Thyroid gland (tissue), 4 donors: ENCODE data around the gene LSS. TPM values are rescaled to one million over a fixed set of nuclear protein-coding genes. Genes with fewer than 3 reads are reported as not detected.
"Not testable (repeated sequence)": the region's sequence is repeated elsewhere in the genome, so short reads cannot be mapped to it uniquely, and the experiment has no call there.

ENCODE experiments used
- DNase-seq, 2 donors: peaks; one replicate each; pipeline ENCODE4 v3.0.0-alpha.2; 2019
- H3K27ac ChIP-seq, 3 donors: fragments of 200-600 bp; sonication (generic); 1 replicate in 2 of 3; 2 replicates in 1 of 3; pipeline ENCODE4 v1.5.1; 2016 to 2019; ENCODE audit warnings: mild to moderate bottlenecking in 1 of 3, moderate library complexity in 1 of 3
- H3K27me3 ChIP-seq: fragments of 200-600 bp; sonication (generic); one replicate; pipeline ENCODE4 v1.5.1; 2019
- H3K36me3 ChIP-seq, 2 donors: fragments of 200-600 bp; sonication (generic); one replicate each; pipeline ENCODE4 v1.5.1; 2016 to 2019
- H3K4me1 ChIP-seq, 2 donors: fragments of 200-600 bp; sonication (generic); one replicate each; pipeline ENCODE4 v1.5.1; 2017 to 2019
- H3K4me3 ChIP-seq, 3 donors: fragments of 200-600 bp; sonication (generic); replicated peaks in 1 of 3; 1 replicate in 2 of 3; 2 replicates in 1 of 3; pipeline ENCODE4 v1.5.1; 2016; ENCODE audit warnings: mild to moderate bottlenecking in 1 of 3
- H3K9me3 ChIP-seq: fragments of 200-600 bp; sonication (generic); one replicate; pipeline ENCODE4 v1.5.1; 2017
- POLR2A ChIP-seq, 2 donors: fragments of 450-650 bp; IDR thresholded peaks; one replicate each; pipeline ENCODE4 v1.6.1; 2017; ENCODE audit warnings: antibody characterized with exemption in 2 of 2, mild to moderate bottlenecking in 2 of 2, moderate library complexity in 1 of 2
- WGBS, 2 donors: methylation state at CpG; one replicate each; pipeline ENCODE4 v1.1.5; 2017; 5-methylcytosine and 5-hydroxymethylcytosine counted together
- intact Hi-C: fragments of 100-400 bp; cut with DNase I; formaldehyde crosslinking; loops from one replicate; pipeline ENCODE4 v1.15.1; 2023
- total RNA-seq, 4 donors: library from RNA; depleted of rRNA; stranded (reverse); fragments of >200 nt; gene quantifications; one replicate each; pipeline ENCODE4 v1.2.3, GENCODE V29; 2016
- TF ChIP-seq, protein P1 (sequence below), 6 experiments: fragments of 200-600 bp in 3 of 6; fragments of 450-650 bp in 3 of 6; sonication (generic) in 3 of 6; IDR thresholded peaks; one replicate each; pipeline ENCODE4 v1.5.1; 2016 to 2019; ENCODE audit warnings: antibody characterized with exemption in 6 of 6, mild to moderate bottlenecking in 2 of 6, inconsistent platforms in 1 of 6, moderate library complexity in 1 of 6

LSS gene
- total RNA-seq, 4 donors from 2014 or later = 31.4 to 57.7 (median 42.0) TPM

DNA sequence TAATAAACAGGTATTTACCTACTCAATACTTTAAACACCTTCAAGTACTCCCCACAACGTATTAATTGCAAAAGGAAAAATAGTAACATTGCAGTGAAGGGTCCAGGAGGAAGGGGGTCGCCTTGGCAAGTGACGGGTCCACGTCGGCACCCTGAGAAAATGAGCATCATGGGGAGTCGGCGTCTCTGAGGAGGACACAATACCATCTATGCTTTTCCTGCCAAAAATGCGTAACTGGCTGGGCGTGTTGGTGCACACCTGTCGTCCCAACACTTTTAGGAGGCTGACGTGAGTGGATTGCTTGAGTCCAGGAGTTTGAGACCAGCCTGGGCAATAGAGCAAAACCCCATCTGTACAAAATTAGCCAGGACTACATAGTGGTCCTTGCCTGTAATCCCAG, 80.5 kb downstream of the LSS start:
- intact Hi-C loops = no loop called here
- Histone ChIP-seq H3K9me3 (no peaks in the 10 kb centered on the region), H3K4me1 (peaks cover 4 to 5% of the 10 kb centered on the region in 2 donors), H3K27ac (no peak overlapping the region), H3K36me3 (no peaks in the 10 kb centered on the region), H3K27me3 (no peaks in the 10 kb centered on the region), H3K4me3 (no peak overlapping the region)
- DNase-seq = no peak
- TF ChIP-seq, protein P1, sequence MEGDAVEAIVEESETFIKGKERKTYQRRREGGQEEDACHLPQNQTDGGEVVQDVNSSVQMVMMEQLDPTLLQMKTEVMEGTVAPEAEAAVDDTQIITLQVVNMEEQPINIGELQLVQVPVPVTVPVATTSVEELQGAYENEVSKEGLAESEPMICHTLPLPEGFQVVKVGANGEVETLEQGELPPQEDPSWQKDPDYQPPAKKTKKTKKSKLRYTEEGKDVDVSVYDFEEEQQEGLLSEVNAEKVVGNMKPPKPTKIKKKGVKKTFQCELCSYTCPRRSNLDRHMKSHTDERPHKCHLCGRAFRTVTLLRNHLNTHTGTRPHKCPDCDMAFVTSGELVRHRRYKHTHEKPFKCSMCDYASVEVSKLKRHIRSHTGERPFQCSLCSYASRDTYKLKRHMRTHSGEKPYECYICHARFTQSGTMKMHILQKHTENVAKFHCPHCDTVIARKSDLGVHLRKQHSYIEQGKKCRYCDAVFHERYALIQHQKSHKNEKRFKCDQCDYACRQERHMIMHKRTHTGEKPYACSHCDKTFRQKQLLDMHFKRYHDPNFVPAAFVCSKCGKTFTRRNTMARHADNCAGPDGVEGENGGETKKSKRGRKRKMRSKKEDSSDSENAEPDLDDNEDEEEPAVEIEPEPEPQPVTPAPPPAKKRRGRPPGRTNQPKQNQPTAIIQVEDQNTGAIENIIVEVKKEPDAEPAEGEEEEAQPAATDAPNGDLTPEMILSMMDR (IDR thresholded peaks at IDR 0.05) = no peak
- no peak for TF ChIP-seq POLR2A (IDR thresholded peaks at IDR 0.05)
- 92 to 96% methylated on average over 11 of the region's 11 CpGs for WGBS, 2 donors

DNA sequence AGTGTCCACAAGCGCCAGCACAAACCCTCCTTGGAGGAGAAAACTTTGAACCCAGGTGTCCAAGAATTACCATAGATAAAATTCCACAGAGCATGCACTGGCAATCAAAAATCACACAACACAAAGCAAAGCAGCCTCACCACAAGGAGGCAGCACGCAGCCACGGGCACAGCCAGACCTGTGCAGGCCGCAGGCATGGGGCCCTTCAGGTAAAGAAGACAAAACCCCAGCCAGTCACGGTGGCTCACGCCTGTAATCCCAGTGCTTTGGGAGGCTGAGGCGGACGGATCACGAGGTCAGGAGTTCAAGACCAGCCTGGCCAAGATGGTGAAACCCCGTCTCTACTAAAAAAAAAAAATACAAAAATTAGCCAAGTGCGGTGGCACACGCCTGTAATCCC, 81.1 kb downstream of the LSS start:
- TF ChIP-seq, protein P1 (IDR thresholded peaks at IDR 0.05) = peak in 1 of 6 experiments; percentile 19
- 75 to 82% methylated on average over 9 to 12 of the region's 12 CpGs for WGBS, 2 donors
- H3K36me3 ChIP-seq, H3K4me3 ChIP-seq, H3K9me3 ChIP-seq, intact Hi-C loops, H3K27me3 ChIP-seq, H3K4me1 ChIP-seq, H3K27ac ChIP-seq: not testable (repeated sequence)
- DNase-seq = peak in 1 of 2 donors; percentile 24

DNA sequence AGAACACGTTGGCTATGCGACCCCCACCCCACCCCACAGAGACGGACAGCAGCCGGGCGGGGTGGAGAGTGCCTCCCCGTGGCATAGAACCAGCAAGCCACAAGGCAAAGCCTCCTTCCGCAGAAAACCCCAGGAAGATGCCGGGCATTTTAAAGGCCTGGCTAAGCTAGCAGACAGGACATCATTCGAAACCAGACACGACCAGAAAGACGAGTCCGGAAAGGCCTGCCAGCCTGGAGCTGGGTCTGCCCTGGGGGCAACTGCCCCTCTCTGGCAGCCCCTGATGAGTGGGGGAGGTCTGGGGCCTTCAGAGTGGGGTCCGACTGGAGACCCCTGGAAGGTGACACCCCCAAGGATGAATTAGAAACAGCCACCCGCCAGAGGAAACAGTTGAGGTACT, 81.7 kb downstream of the LSS start:
- no peak for DNase-seq
- TF ChIP-seq POLR2A (IDR thresholded peaks at IDR 0.05) = no peak
- TF ChIP-seq, protein P1 (IDR thresholded peaks at IDR 0.05) = no peak
- Histone ChIP-seq H3K27ac (no peak overlapping the region), H3K36me3 (no peaks in the 10 kb centered on the region), H3K9me3 (no peaks in the 10 kb centered on the region), H3K27me3 (no peaks in the 10 kb centered on the region), H3K4me3 (no peak overlapping the region), H3K4me1 (no peaks in the 10 kb centered on the region)
- intact Hi-C loops = no loop called here
- 69 to 80% methylated on average over 13 to 14 of the region's 14 CpGs for WGBS, 2 donors

DNA sequence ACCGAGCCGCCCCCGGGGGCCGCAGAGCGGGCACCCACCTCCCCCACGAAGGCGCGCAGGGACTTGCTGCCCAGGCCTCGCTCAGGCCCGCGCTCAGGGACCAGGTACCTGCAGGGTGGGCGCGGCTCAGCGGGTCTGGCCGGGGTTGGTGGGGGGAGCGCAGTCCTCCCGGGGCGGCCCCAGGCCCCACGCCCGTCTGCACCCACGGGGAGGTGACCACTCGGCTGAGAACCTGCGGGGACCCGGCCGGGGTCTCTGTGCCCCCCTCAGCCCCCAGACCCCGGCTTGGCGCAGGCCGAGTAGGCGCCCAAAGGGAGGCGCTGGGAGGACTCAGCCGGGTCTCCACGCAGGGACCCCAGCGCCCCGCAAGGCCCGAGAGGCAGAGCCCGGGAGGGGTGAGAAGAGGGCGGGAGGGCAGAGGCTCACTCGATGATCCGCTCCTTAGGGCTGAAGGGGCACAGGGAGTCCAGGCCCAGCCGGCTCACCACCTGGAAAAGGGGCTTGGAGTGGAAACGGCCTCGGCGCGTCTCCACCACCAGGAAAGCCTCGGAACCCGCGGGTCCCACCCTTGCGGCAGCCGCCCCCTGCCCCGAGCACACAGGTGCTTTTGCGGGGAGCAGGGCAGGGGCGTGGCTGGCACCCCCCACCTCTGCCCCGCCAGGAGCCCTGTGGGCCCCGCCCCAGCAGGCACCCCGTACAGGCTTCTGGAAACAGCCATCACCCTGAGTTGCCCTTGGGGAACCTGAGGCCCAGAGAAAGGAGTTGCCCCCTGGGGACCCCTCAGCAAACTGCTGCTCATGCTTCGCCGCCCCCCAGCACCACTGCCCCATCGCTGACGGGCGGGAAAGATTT, 82.5 kb downstream of the LSS start:
- H3K4me1 ChIP-seq = no peaks in the 10 kb centered on the region
- no peaks in the 10 kb centered on the region for H3K27me3 ChIP-seq
- WGBS, 2 donors = 87 to 92% methylated on average over 15 to 29 of the region's 60 CpGs
- no peak for DNase-seq
- intact Hi-C loops = no loop called here
- H3K9me3 ChIP-seq = no peaks in the 10 kb centered on the region
- H3K36me3 ChIP-seq = no peaks in the 10 kb centered on the region
- TF ChIP-seq POLR2A (IDR thresholded peaks at IDR 0.05) = no peak
- TF ChIP-seq, protein P1 (IDR thresholded peaks at IDR 0.05) = no peak
- no peak overlapping the region for H3K4me3 ChIP-seq
- no peak overlapping the region for H3K27ac ChIP-seq

DNA sequence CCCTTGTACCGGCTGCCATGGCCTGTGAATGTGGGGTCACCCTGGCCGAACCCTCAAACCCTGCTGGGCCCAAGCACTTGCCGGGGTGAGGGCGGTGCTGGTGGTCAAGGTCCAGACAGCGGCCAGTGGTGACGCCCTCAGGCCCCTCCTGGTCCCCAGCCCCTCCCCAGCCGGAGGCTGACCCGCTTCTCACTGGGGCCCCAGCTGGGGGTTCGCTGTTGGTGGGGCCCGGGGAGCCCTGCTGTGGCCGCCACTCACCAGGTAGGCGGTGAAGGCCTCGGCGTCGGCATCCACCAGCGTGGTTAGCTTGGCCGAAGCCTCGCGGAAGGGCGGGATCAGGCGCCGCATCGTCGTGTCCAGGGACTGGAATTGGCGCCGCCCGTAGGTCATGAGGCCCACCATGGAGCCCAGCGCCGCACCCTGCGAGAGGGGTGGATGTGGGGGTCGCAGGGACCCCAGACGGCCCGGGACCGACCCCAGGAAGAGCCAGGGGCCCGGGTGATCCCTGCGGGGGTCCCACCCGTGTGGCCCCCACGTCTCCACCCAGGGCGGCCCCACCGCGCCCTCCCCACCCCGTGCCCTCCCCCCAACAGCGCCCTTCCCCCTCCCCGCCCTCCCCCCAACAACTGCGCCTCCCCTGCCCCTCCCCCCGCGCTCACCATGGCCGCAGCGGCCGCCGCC, 83.3 kb downstream of the LSS start:
- Histone ChIP-seq H3K27me3 (no peaks in the 10 kb centered on the region), H3K27ac (no peak overlapping the region), H3K4me3 (no peak overlapping the region), H3K9me3 (no peaks in the 10 kb centered on the region), H3K4me1 (no peaks in the 10 kb centered on the region), H3K36me3 (no peaks in the 10 kb centered on the region)
- intact Hi-C loops = no loop called here
- WGBS, 2 donors = 91 to 94% methylated on average over 13 to 34 of the region's 51 CpGs
- no peak for TF ChIP-seq POLR2A (IDR thresholded peaks at IDR 0.05)
- TF ChIP-seq, protein P1 (IDR thresholded peaks at IDR 0.05) = no peak
- DNase-seq = no peak
